ENCODE data around the gene RITA1. TPM values are rescaled to one million over a fixed set of nuclear protein-coding genes. Genes with fewer than 3 reads are reported as not detected.

Gene RITA1
- total and polyA plus RNA-seq, 10 of the 15 experiments (the other 5 are each of a cell fraction or from before 2014, with no cell fraction given): 2.3 to 39.9 (median 24.8) TPM

GRCh38 chr12:113185180-113186032 is at the start of gene RITA1, which contains the start of gene DDX54 (continued):
- no peak for TF ChIP-seq SMAD1 (IDR thresholded peaks at IDR 0.05; ENCODE audit: low read depth, partially characterized antibody)
- no peak for TF ChIP-seq BRCA1 (IDR thresholded peaks at IDR 0.05; ENCODE audit: low read depth, low read length)
- no peak for TF ChIP-seq FOS (IDR thresholded peaks at IDR 0.05; ENCODE audit: borderline replicate concordance, extremely low read depth, insufficient read length)
- TF ChIP-seq E2F8 (IDR thresholded peaks at IDR 0.05; ENCODE audit: low read depth, partially characterized antibody): no peak
- TF ChIP-seq CREM (IDR thresholded peaks at IDR 0.05; ENCODE audit: low read depth): no peak
- no peak for TF ChIP-seq STAT3 (IDR thresholded peaks at IDR 0.05; ENCODE audit: low read depth, low read length)
- TF ChIP-seq SMAD5 (IDR thresholded peaks at IDR 0.05; ENCODE audit: low read depth): peak; percentile 11; the same call in 1 of the 2 replicates
- TF ChIP-seq CBX5 (IDR thresholded peaks at IDR 0.05; ENCODE audit: low read depth): 0 out of 2 replicates have a peak, but pooled peaks have one; percentile 31
- no peak for TF ChIP-seq PRDM15 (CRISPR knock-in tag; IDR thresholded peaks at IDR 0.05)
- TF ChIP-seq KLF5 (IDR thresholded peaks at IDR 0.05; ENCODE audit: partially characterized antibody): peak; percentile 99
- no peak for TF ChIP-seq NFYB (IDR thresholded peaks at IDR 0.05; ENCODE audit: insufficient read depth, low read depth, low read length)
- TF ChIP-seq BMI1 (IDR thresholded peaks at IDR 0.05; ENCODE audit: borderline replicate concordance): no peak
- no peak; the same call in 1 of the 2 replicates for TF ChIP-seq MXI1 (IDR thresholded peaks at IDR 0.05; ENCODE audit: low read depth, low read length)
- no peak; the same call in 1 of the 2 replicates for TF ChIP-seq RFX5 (IDR thresholded peaks at IDR 0.05; ENCODE audit: low read depth, low read length)
- peak; percentile 99 for TF ChIP-seq FOXK2 (IDR thresholded peaks at IDR 0.05)
- TF ChIP-seq CBFB (IDR thresholded peaks at IDR 0.05; ENCODE audit: low read depth): no peak; the same call in 1 of the 2 replicates
- TF ChIP-seq GABPA (IDR thresholded peaks at IDR 0.05; ENCODE audit: low read depth): no peak
- TF ChIP-seq MYC (IDR thresholded peaks at IDR 0.05; ENCODE audit: insufficient read depth, insufficient read length, insufficient replicate concordance, low read length, severe bottlenecking): peak; percentile 65
- TF ChIP-seq RELA (IDR thresholded peaks at IDR 0.05; ENCODE audit: borderline replicate concordance, partially characterized antibody): peak; percentile 93
- no peak for TF ChIP-seq RCOR1 (conservative IDR thresholded peaks at IDR 0.05; ENCODE audit: low read depth, low read length)
- peak; percentile 89 for TF ChIP-seq NBN (IDR thresholded peaks at IDR 0.05)
- TF ChIP-seq PKNOX1 (IDR thresholded peaks at IDR 0.05): peak; percentile 70
- TF ChIP-seq HDAC6 (IDR thresholded peaks at IDR 0.05; ENCODE audit: unreplicated experiment): no peak
- no peak for TF ChIP-seq ZNF622 (IDR thresholded peaks at IDR 0.05)
